Subcutaneous abdominal adipose tissue (tissue), 5 donors: ENCODE results near the gene ASB2.

Experiments used
- H3K27ac ChIP-seq: one replicate; pipeline ENCODE4 v1.7.0; 2013; ENCODE audit warnings: low read depth, mild to moderate bottlenecking, inconsistent platforms, low read length, moderate library complexity
- H3K27me3 ChIP-seq, 5 donors: one replicate each; pipeline ENCODE4 v1.7.0; 2013; ENCODE audit warnings: low read length in 5 of 5, inconsistent platforms in 1 of 5; ENCODE audit not compliant: control insufficient read depth in 5 of 5, insufficient read depth in 4 of 5
- H3K36me3 ChIP-seq, 5 donors: one replicate each; pipeline ENCODE4 v1.7.0; 2013; ENCODE audit warnings: low read length in 5 of 5; ENCODE audit not compliant: control insufficient read depth in 5 of 5, insufficient read depth in 5 of 5
- H3K4me1 ChIP-seq, 5 donors: one replicate each; pipeline ENCODE4 v1.7.0; 2013; ENCODE audit warnings: low read length in 5 of 5, mild to moderate bottlenecking in 3 of 5, moderate library complexity in 1 of 5; ENCODE audit not compliant: control insufficient read depth in 5 of 5, insufficient read depth in 5 of 5
- H3K4me3 ChIP-seq, 5 donors: one replicate each; pipeline ENCODE4 v1.7.0; 2013; ENCODE audit warnings: low read length in 5 of 5, low read depth in 1 of 5
- H3K9ac ChIP-seq, 5 donors: one replicate each; pipeline ENCODE4 v1.7.0; 2013; ENCODE audit warnings: low read length in 5 of 5, mild to moderate bottlenecking in 4 of 5, moderate library complexity in 3 of 5
- H3K9me3 ChIP-seq, 5 donors: one replicate each; pipeline ENCODE4 v1.7.0; 2013; ENCODE audit warnings: low read length in 5 of 5; ENCODE audit not compliant: control insufficient read depth in 5 of 5
- donor health status: healthy.
- donor health status: healthy.
- donor health status: healthy.
- donor health status: healthy.
- donor health status: healthy.

The ASB2 gene

GRCh38 chr14:93981316-93982229 lies 5.2 kb upstream of the ASB2 start:
- H3K9ac ChIP-seq: no peak overlapping the region
- H3K9me3 ChIP-seq: peaks cover 0 to 8% (median 0%) of the 10 kb centered on the region in 5 donors
- peaks cover 3 to 9% (median 6%) of the 10 kb centered on the region in 5 donors for H3K27me3 ChIP-seq
- no peak overlapping the region for H3K4me3 ChIP-seq
- H3K36me3 ChIP-seq: no peaks in the 10 kb centered on the region
- H3K4me1 ChIP-seq: peaks cover 0 to 6% (median 0%) of the 10 kb centered on the region in 5 donors
- no peak overlapping the region for H3K27ac ChIP-seq

GRCh38 chr14:93980456-93981201 lies 4.3 kb upstream of the ASB2 start:
- no peak overlapping the region for H3K9ac ChIP-seq
- no peak overlapping the region for H3K4me3 ChIP-seq
- no peaks in the 10 kb centered on the region for H3K36me3 ChIP-seq
- peaks cover 0 to 8% (median 0%) of the 10 kb centered on the region in 5 donors for H3K9me3 ChIP-seq
- peaks cover 3 to 11% (median 6%) of the 10 kb centered on the region in 5 donors for H3K27me3 ChIP-seq
- peaks cover 0 to 11% (median 3%) of the 10 kb centered on the region in 5 donors for H3K4me1 ChIP-seq
- no peak overlapping the region for H3K27ac ChIP-seq

- Histone ChIP-seq H3K9me3 (peaks cover 0 to 8% (median 0%) of the 10 kb centered on the region in 5 donors), H3K4me3 (no peak overlapping the region), H3K4me1 (peaks cover 0 to 13% (median 3%) of the 10 kb centered on the region in 5 donors), H3K27me3 (peaks cover 3 to 13% (median 6%) of the 10 kb centered on the region in 5 donors), H3K36me3 (no peaks in the 10 kb centered on the region), H3K27ac (no peak overlapping the region), H3K9ac (no peak overlapping the region)
These were observed 2.4 kb upstream of the ASB2 start for GRCh38 chr14:93978735-93979134.

GRCh38 chr14:93977790-93978581 lies 1.6 kb upstream of the ASB2 start:
- Histone ChIP-seq H3K4me3 (no peak overlapping the region), H3K36me3 (no peaks in the 10 kb centered on the region), H3K4me1 (peaks cover 0 to 13% (median 3%) of the 10 kb centered on the region in 5 donors), H3K9me3 (peaks cover 0 to 8% (median 0%) of the 10 kb centered on the region in 5 donors), H3K9ac (no peak overlapping the region), H3K27ac (no peak overlapping the region), H3K27me3 (peaks cover 3 to 13% (median 3%) of the 10 kb centered on the region in 5 donors)

GRCh38 chr14:93977171-93977570 lies 801 bp upstream of the ASB2 start:
- no peak overlapping the region for H3K27ac ChIP-seq
- peaks cover 0 to 8% (median 0%) of the 10 kb centered on the region in 5 donors for H3K9me3 ChIP-seq
- H3K27me3 ChIP-seq: peaks cover 3 to 13% (median 5%) of the 10 kb centered on the region in 5 donors
- H3K36me3 ChIP-seq: no peaks in the 10 kb centered on the region
- H3K4me1 ChIP-seq: peaks cover 0 to 13% (median 3%) of the 10 kb centered on the region in 5 donors
- no peak overlapping the region for H3K9ac ChIP-seq
- no peak overlapping the region for H3K4me3 ChIP-seq

GRCh38 chr14:93975791-93976476 lies 436 bp downstream of the ASB2 start:
- Histone ChIP-seq H3K36me3 (no peaks in the 10 kb centered on the region), H3K27me3 (peaks cover 3 to 13% (median 5%) of the 10 kb centered on the region in 5 donors), H3K9ac (no peak overlapping the region), H3K9me3 (peaks cover 0 to 8% (median 0%) of the 10 kb centered on the region in 5 donors), H3K4me3 (no peak overlapping the region), H3K27ac (no peak overlapping the region), H3K4me1 (peaks cover 0 to 18% (median 7%) of the 10 kb centered on the region in 5 donors)

- Histone ChIP-seq H3K36me3 (no peaks in the 10 kb centered on the region), H3K27ac (no peak overlapping the region), H3K4me3 (no peak overlapping the region), H3K9me3 (peaks cover 0 to 8% (median 0%) of the 10 kb centered on the region in 5 donors), H3K9ac (no peak overlapping the region), H3K27me3 (peaks cover 3 to 13% (median 5%) of the 10 kb centered on the region in 5 donors), H3K4me1 (peaks cover 0 to 21% (median 8%) of the 10 kb centered on the region in 5 donors)
These were observed 1.5 kb downstream of the ASB2 start for GRCh38 chr14:93974833-93975232.

GRCh38 chr14:93974299-93974698 lies 2.1 kb downstream of the ASB2 start:
- Histone ChIP-seq H3K9me3 (peaks cover 0 to 8% (median 0%) of the 10 kb centered on the region in 5 donors), H3K27ac (no peak overlapping the region), H3K4me1 (peaks cover 0 to 26% (median 13%) of the 10 kb centered on the region in 5 donors), H3K27me3 (peaks cover 3 to 13% (median 5%) of the 10 kb centered on the region in 5 donors), H3K36me3 (no peaks in the 10 kb centered on the region), H3K4me3 (no peak overlapping the region), H3K9ac (no peak overlapping the region)

- peaks cover 3 to 13% (median 5%) of the 10 kb centered on the region in 5 donors for H3K27me3 ChIP-seq
- H3K4me1 ChIP-seq: peaks cover 0 to 26% (median 18%) of the 10 kb centered on the region in 5 donors
- no peak overlapping the region for H3K27ac ChIP-seq
- H3K4me3 ChIP-seq: no peak overlapping the region
- peaks cover 0 to 6% (median 0%) of the 10 kb centered on the region in 5 donors for H3K9me3 ChIP-seq
- no peak overlapping the region for H3K9ac ChIP-seq
- H3K36me3 ChIP-seq: no peaks in the 10 kb centered on the region
These were observed 2.8 kb downstream of the ASB2 start for GRCh38 chr14:93973607-93974006.
